Nephron progenitor cell (in vitro differentiated cells): ENCODE data around the gene ARHGAP36.
A peak's percentile ranks its signal among the peaks of the same experiment; 100 is the strongest.

ENCODE experiments used
- DNase-seq: peaks from one replicate; pipeline ENCODE4 v3.0.0; 2021
- H3K27ac Mint-ChIP-seq: 2 replicates; pipeline ENCODE4 v1.8.0; 2021; ENCODE audit warnings: mild to moderate bottlenecking, moderate library complexity, mixed read lengths
- H3K27me3 Mint-ChIP-seq: 2 replicates; pipeline ENCODE4 v1.8.0; 2021; ENCODE audit warnings: mild to moderate bottlenecking, low read depth, mixed read lengths; ENCODE audit not compliant: poor library complexity
- H3K36me3 Mint-ChIP-seq: 2 replicates; pipeline ENCODE4 v1.8.0; 2021; ENCODE audit warnings: low read depth, mixed read lengths
- H3K4me1 Mint-ChIP-seq: 2 replicates; pipeline ENCODE4 v1.8.0; 2021; ENCODE audit warnings: mixed read lengths
- H3K4me3 Mint-ChIP-seq: 2 replicates; pipeline ENCODE4 v1.8.0; 2021; ENCODE audit warnings: mild to moderate bottlenecking, moderate library complexity, mixed read lengths
- H3K9me3 Mint-ChIP-seq: 2 replicates; pipeline ENCODE4 v1.8.0; 2021; ENCODE audit warnings: mild to moderate bottlenecking, moderate library complexity, mixed read lengths
- CTCF ChIP-seq: fragments of 200-600 bp; sonication (generic); IDR thresholded peaks from 2 replicates; pipeline ENCODE4 v1.5.0; 2021; ENCODE audit warnings: antibody characterized with exemption

ARHGAP36 gene

GRCh38 chrX:131054906-131055305, 3.2 kb upstream of the ARHGAP36 start:
- TF ChIP-seq CTCF, result no peak
- Mint-ChIP-seq H3K36me3 (no peaks in the 10 kb centered on the region), H3K9me3 (no peaks in the 10 kb centered on the region), H3K27ac (no peak overlapping the region), H3K4me1 (peaks cover 14% of the 10 kb centered on the region), H3K4me3 (no peak overlapping the region), H3K27me3 (peaks cover 63% of the 10 kb centered on the region)
- DNase-seq, result no peak

DNA sequence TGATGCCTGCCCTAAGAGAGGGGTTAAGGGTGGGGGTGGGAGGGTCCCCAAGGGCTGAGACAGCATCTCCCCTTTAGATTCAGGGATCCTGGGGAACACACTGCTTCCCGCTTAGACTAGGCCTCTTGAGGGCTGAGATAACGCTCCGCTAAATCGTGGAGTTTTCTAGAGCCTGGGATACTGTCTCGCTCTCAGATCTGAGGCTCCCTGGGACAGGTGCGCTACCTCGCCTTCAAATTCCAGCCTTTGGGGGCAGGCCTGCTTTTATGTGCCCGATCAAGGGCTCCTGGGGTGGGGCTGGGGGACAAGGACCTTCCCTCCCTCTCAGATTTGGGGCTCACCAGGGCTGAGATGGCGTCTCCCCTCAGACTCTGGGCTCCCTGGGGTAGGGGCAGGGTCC, 440 bp upstream of the ARHGAP36 start:
- H3K4me1 Mint-ChIP-seq, result peaks cover 14% of the 10 kb centered on the region
- H3K27ac Mint-ChIP-seq, result no peak overlapping the region
- no peak for TF ChIP-seq CTCF
- H3K9me3 Mint-ChIP-seq, result no peaks in the 10 kb centered on the region
- no peak overlapping the region for H3K4me3 Mint-ChIP-seq
- no peak for DNase-seq
- H3K27me3 Mint-ChIP-seq, result peaks cover 70% of the 10 kb centered on the region
- no peaks in the 10 kb centered on the region for H3K36me3 Mint-ChIP-seq

- Mint-ChIP-seq H3K9me3 (no peaks in the 10 kb centered on the region), H3K36me3 (no peaks in the 10 kb centered on the region), H3K27ac (no peak overlapping the region), H3K4me1 (peaks cover 14% of the 10 kb centered on the region), H3K27me3 (peaks cover 69% of the 10 kb centered on the region), H3K4me3 (no peak overlapping the region)
- DNase-seq, result no peak
- no peak for TF ChIP-seq CTCF
These were observed 1.1 kb downstream of the ARHGAP36 start for GRCh38 chrX:131059246-131059645.

GRCh38 chrX:131060147-131060546, 2.0 kb downstream of the ARHGAP36 start:
- Mint-ChIP-seq H3K9me3 (no peaks in the 10 kb centered on the region), H3K4me3 (peak overlapping the region; percentile 10), H3K36me3 (no peaks in the 10 kb centered on the region), H3K4me1 (peaks cover 15% of the 10 kb centered on the region), H3K27ac (no peak overlapping the region), H3K27me3 (peaks cover 62% of the 10 kb centered on the region)
- DNase-seq, result no peak
- TF ChIP-seq CTCF, result no peak

GRCh38 chrX:131061306-131061705, 3.2 kb downstream of the ARHGAP36 start:
- no peak overlapping the region for H3K27ac Mint-ChIP-seq
- peaks cover 55% of the 10 kb centered on the region for H3K27me3 Mint-ChIP-seq
- no peak for TF ChIP-seq CTCF
- H3K4me1 Mint-ChIP-seq, result peaks cover 19% of the 10 kb centered on the region
- no peak overlapping the region for H3K4me3 Mint-ChIP-seq
- H3K36me3 Mint-ChIP-seq, result no peaks in the 10 kb centered on the region
- H3K9me3 Mint-ChIP-seq, result no peaks in the 10 kb centered on the region
- no peak for DNase-seq

DNA sequence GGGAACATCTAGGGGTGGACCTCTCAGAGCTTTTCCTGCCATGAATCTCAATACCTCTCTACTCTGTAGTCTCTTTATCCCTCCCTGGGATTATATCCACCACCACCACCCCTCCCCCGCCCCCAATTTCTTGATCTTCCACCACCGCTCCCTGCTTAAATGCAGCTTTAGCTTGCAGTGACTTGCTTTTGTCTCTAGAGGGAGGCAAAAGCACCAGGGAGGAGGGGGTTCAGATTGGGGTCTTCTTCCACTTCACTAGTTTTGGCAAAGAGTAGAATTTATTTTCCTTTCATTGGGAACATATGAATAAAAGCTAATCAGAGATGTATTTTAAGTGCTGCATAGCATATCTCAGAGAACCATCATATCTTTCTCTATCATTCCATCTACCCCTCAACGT, 5.5 kb downstream of the ARHGAP36 start:
- Mint-ChIP-seq H3K9me3 (no peaks in the 10 kb centered on the region), H3K4me1 (peaks cover 17% of the 10 kb centered on the region), H3K36me3 (no peaks in the 10 kb centered on the region), H3K4me3 (no peak overlapping the region), H3K27ac (no peak overlapping the region), H3K27me3 (peaks cover 34% of the 10 kb centered on the region)
- DNase-seq, result peak; percentile 23
- peak; percentile 65 for TF ChIP-seq CTCF
